Lung (tissue), 12 donors: Measurements from ENCODE around the gene SYN1. TPM values are rescaled to one million over a fixed set of nuclear protein-coding genes. Genes with fewer than 3 reads are reported as not detected.

Experiments
- ATAC-seq: fragments of 200-7000 bp; cut with Tn5 transposase; one replicate; pipeline ENCODE4 v1.9.1; 2020; ENCODE audit warnings: moderate number of reproducible peaks; ENCODE audit not compliant: insufficient read depth, low FRiP score
- DNase-seq, 3 donors: peaks; one replicate each; pipeline ENCODE4 v3.0.0-alpha.2; 2013 to 2017
- H3K27ac ChIP-seq, 2 donors: one replicate each; pipeline ENCODE4 v1.5.1; 2013; ENCODE audit warnings: mild to moderate bottlenecking in 2 of 2, moderate library complexity in 2 of 2, control low read depth in 1 of 2, inconsistent platforms in 1 of 2, low read depth in 1 of 2, low read length in 1 of 2
- H3K27me3 ChIP-seq, 3 donors: one replicate each; pipeline ENCODE4 v1.5.1; 2013; ENCODE audit warnings: low read length in 2 of 3; ENCODE audit not compliant: control insufficient read depth in 3 of 3, insufficient read depth in 3 of 3
- H3K36me3 ChIP-seq, 4 donors: one replicate each; pipeline ENCODE4 v1.5.1; 2013; ENCODE audit warnings: low read length in 4 of 4, mild to moderate bottlenecking in 1 of 4, moderate library complexity in 1 of 4; ENCODE audit not compliant: control insufficient read depth in 4 of 4, insufficient read depth in 4 of 4
- H3K4me1 ChIP-seq, 5 donors: one replicate each; pipeline ENCODE4 v1.5.1; 2013; ENCODE audit warnings: low read length in 5 of 5, mild to moderate bottlenecking in 2 of 5, moderate library complexity in 1 of 5; ENCODE audit not compliant: control insufficient read depth in 5 of 5, insufficient read depth in 5 of 5
- H3K4me3 ChIP-seq: one replicate; pipeline ENCODE4 v1.5.1; 2013; ENCODE audit warnings: mild to moderate bottlenecking, control low read depth, moderate library complexity
- H3K9ac ChIP-seq, 2 donors: one replicate each; pipeline ENCODE4 v1.5.1; 2013; ENCODE audit warnings: low read length in 2 of 2, control low read depth in 1 of 2; ENCODE audit not compliant: insufficient read depth in 1 of 2
- H3K9me3 ChIP-seq, 4 donors: one replicate each; pipeline ENCODE4 v1.5.1; 2013; ENCODE audit warnings: low read length in 3 of 4, mild to moderate bottlenecking in 1 of 4, moderate library complexity in 1 of 4; ENCODE audit not compliant: control insufficient read depth in 4 of 4, insufficient read depth in 3 of 4
- WGBS, 2 donors: extraction: QIAGEN DNeasy Blood & Tissue Kit; methylation state at CpG; one replicate each; pipeline ENCODE4 v1.1.7; 2013; 5-methylcytosine and 5-hydroxymethylcytosine counted together
- polyA plus RNA-seq, 2 donors: library from polyadenylated mRNA; stranded (reverse); fragments of 200-250 nt; gene quantifications; one replicate each; pipeline ENCODE4 v1.2.1, GENCODE V29; 2013
- total RNA-seq, 2 donors: library from RNA; depleted of rRNA in 1 of 2; stranded (reverse); fragments of >200 nt in 1 of 2; gene quantifications; one replicate each; pipeline ENCODE4 v1.2.1, GENCODE V29; 2014 to 2021
- TF ChIP-seq, protein P1 (sequence below): IDR thresholded peaks from 2 replicates; pipeline ENCODE4 v1.5.1; 2012; ENCODE audit warnings: mild to moderate bottlenecking; ENCODE audit errors: control extremely low read depth, extremely low read depth
- donor health status: control.
- donor health status: control.
- donor health status: Bipolar disorder and iron deficiency.
- donor health status: healthy.
- donor health status: DM: yes; HTN: yes; CAD: no.

SYN1 gene
- total and polyA plus RNA-seq, 4 donors = 0.11 to 4.5 (median 1.3) TPM

DNA sequence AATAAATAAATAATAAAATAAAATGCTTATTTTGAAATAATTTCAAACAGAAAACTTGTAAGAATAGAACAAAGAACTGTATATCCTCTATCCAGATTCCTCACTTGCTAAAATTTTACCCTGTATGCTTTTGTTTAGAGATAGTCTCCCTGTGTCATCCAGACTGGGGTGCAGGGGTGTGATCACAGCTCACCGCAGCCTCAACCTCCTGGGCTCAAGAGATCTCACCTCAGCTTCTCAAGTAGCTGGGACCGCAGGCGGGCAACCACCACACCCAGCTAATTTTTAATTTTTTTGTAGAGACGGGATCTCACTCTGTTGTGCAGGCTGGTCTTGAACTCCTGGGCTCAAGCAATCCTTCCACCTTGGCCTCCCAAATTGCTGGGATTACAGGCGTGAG is 76.2 kb downstream of the SYN1 start:
- H3K4me3 ChIP-seq = no peak overlapping the region
- peaks cover 0 to 3% (median 0%) of the 10 kb centered on the region in 5 donors for H3K4me1 ChIP-seq
- WGBS, 2 donors = 86 to 98% methylated on average over 5 of the region's 5 CpGs
- H3K36me3 ChIP-seq = no peaks in the 10 kb centered on the region
- ATAC-seq (no peak), DNase-seq (no peak)
- TF ChIP-seq, protein P1, sequence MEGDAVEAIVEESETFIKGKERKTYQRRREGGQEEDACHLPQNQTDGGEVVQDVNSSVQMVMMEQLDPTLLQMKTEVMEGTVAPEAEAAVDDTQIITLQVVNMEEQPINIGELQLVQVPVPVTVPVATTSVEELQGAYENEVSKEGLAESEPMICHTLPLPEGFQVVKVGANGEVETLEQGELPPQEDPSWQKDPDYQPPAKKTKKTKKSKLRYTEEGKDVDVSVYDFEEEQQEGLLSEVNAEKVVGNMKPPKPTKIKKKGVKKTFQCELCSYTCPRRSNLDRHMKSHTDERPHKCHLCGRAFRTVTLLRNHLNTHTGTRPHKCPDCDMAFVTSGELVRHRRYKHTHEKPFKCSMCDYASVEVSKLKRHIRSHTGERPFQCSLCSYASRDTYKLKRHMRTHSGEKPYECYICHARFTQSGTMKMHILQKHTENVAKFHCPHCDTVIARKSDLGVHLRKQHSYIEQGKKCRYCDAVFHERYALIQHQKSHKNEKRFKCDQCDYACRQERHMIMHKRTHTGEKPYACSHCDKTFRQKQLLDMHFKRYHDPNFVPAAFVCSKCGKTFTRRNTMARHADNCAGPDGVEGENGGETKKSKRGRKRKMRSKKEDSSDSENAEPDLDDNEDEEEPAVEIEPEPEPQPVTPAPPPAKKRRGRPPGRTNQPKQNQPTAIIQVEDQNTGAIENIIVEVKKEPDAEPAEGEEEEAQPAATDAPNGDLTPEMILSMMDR = no peak
- no peaks in the 10 kb centered on the region for H3K27me3 ChIP-seq
- peaks cover 0 to 3% (median 0%) of the 10 kb centered on the region in 4 donors for H3K9me3 ChIP-seq
- H3K9ac ChIP-seq = no peak overlapping the region
- H3K27ac ChIP-seq = no peak overlapping the region

DNA sequence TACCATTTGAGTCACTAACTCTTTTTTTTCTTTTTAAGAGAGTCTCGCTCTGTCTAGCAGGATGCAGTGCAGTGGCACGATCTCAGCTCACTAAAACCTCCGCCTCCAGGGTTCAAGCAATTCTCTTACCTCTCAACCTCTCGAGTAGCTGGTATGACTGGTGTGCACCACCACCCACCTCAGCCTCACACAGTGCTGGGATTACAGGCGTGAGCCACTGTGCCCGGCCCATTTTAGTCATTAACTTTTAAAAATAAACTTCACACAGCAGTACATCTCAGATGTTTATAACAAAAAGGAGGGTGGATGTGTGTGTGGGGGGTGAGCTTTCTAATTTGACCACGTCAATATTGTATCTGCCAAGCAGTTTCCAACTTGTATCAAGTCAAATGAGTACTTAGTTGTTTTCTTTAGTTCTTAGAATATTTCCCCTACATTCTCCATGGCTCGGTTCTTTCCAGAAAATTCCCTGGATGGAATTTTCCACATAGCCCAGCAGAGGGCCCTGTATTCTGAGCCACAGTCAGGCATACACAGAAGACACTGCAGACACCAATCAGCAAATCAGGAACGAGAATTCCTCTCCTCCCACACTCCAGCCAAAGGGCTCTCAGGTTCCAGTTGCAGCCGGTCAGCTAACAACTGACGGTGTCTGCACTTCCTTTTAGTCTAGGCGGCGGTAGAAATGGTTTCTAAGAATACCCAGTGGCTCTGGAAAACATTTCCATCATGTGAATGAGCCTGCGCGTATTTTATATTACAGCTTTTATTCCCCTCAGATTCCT is 78.7 kb downstream of the SYN1 start:
- DNase-seq (peak; percentile 90 to 97 (median 96)), ATAC-seq (peak; percentile 93)
- 32 to 38% methylated on average over 15 of the region's 15 CpGs for WGBS, 2 donors
- TF ChIP-seq, protein P1 = peak; percentile 14
- Histone ChIP-seq H3K36me3 (no peaks in the 10 kb centered on the region), H3K27ac (peak overlapping the region in 1 of 2 donors; percentile 88), H3K9ac (peak overlapping the region in 1 of 2 donors; percentile 55), H3K4me3 (no peak overlapping the region), H3K4me1 (peaks cover 0 to 3% (median 0%) of the 10 kb centered on the region in 5 donors), H3K27me3 (no peaks in the 10 kb centered on the region), H3K9me3 (no peaks in the 10 kb centered on the region)

DNA sequence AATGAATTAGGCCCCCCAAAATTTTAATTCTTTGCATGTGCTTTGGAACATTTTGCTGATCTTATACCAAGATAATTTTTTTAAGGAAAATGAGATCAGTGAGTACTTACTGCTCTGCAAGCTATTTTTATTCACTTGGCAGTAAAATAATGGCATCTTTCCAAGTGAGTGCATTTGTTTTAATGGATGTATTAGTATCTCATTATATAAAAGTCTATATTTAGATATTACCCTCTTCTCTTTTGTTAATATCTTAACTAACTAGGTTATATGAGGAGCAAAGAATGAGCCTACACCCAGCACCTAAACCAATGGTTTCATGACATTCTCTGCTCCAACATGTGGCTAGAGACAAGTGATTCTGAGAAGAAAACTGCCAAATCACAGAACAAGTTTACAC is 79.8 kb downstream of the SYN1 start:
- H3K27ac ChIP-seq = peak overlapping the region in 1 of 2 donors; percentile 88
- H3K27me3 ChIP-seq = no peaks in the 10 kb centered on the region
- H3K36me3 ChIP-seq = no peaks in the 10 kb centered on the region
- no peak overlapping the region for H3K9ac ChIP-seq
- TF ChIP-seq, protein P1 = no peak
- H3K9me3 ChIP-seq = no peaks in the 10 kb centered on the region
- H3K4me3 ChIP-seq = no peak overlapping the region
- peak in 2 of 3 donors; percentile 58 to 83 for DNase-seq
- H3K4me1 ChIP-seq = peaks cover 0 to 3% (median 0%) of the 10 kb centered on the region in 5 donors
- ATAC-seq = no peak
